Activated CD8-positive, alpha-beta memory T cell treated with anti-CD3 and anti-CD28 coated beads, Interleukin-2, amount 50 U/mL, for 1 hour (primary cell): ENCODE results near the gene NPRL2.

ENCODE experiments used
- DNase-seq: peaks from one replicate; pipeline ENCODE4 v3.0.0-alpha.2; 2020; ENCODE audit errors: extremely low read depth

The NPRL2 gene

GRCh38 chr3:50350527-50351322 is at the start of gene NPRL2, which contains the start of gene CYB561D2:
Gene NPRL2 (minus strand): TSS chr3:50350775. CDS start chr3:50350652, 123 bp downstream.
Gene CYB561D2 (plus strand): TSS chr3:50350862. CDS start chr3:50351434, 572 bp downstream.
- DNase-seq, result peak; percentile 87

- DNase-seq, result no peak
These were observed 45.9 kb upstream of the NPRL2 start for GRCh38 chr3:50396502-50396901.

DNA sequence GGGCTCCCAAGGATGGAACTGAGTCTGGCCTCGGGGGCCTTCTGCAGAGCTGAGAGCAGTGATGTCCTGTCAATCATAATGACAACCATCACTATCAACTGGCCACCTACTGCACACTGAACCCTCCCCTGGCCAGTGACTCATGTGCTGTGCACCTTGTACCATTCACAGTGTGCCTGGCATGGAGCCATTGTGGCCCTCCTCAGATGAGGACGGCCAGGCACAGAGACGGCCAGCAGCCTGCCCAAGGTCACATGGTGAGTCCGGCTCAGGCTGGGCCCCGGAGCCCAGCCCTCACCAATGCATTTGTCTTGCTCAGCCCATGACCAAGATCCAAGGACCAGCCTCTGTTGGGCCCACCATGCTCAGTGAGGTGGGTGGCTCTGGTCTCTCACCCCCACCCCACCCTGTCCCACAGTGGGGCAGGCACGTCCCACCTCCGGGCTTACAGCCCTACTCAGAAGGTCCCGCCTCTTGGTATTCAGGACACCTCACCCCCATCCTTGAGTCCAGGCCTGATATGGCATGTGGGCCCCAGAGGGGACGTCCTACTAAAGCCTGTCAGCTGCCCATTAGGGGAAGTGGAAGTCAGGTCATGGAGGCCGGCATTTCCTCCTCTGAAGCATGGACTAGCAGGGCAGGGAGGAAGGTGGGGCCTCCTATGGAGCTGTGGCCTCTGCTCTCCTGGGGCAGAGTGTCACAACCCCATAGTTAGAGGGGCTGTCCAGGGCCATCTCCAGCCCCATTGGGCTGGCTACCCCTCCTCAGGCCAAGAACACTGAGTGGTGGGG is 44.7 kb upstream of the NPRL2 start:
- no peak for DNase-seq

DNA sequence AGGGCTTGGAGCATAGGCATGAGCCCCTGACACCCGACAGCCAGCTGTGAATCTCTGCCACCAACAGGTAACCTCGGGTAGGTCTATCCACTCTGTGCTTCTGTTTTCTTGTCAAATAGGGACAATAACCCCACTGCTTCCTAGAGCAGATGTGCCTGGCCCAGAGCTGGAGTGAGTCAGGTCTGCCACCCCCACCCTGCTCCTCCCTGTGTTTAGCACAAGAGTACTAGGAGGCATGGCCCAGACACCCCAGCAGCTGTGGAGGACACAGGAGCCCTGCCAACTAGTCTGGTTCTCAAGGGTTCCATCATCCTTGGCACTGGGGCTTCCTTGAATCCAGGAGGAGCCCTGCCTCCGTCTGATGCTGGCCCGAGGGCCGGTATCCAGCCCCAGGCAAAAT is 42.5 kb upstream of the NPRL2 start:
- DNase-seq, result no peak

DNA sequence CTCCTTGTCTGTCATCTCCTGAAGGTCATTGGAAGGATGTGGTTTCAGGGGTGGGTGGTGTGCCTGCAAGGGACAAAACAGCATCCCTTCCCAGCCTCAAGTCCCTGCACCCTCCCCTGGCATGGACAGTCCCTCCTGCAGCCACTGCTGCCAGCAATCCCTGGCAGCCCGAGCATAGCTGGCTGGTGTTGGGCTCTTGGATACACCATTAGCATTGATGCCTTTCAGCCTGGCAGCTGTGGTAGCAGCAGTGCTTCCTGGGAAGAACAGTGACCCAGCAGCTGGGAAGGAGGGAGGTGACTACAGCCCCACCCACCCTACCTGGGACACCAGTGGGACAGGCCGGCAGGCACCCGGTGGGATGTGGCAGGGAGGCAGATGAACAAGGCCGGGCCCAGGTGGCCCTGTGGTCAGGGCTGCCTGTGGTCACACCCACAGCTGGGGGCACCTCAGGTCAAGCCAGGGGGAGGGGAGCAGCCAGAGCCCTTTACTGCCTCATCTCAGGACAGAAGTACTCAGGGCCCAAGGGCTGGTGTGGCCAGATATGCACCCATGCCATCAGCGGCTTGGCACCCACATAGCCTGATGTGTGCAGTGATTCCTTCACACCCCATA is 41.6 kb upstream of the NPRL2 start:
- no peak for DNase-seq

GRCh38 chr3:50390508-50391224 is 40.1 kb upstream of the NPRL2 start:
- DNase-seq, result no peak

DNA sequence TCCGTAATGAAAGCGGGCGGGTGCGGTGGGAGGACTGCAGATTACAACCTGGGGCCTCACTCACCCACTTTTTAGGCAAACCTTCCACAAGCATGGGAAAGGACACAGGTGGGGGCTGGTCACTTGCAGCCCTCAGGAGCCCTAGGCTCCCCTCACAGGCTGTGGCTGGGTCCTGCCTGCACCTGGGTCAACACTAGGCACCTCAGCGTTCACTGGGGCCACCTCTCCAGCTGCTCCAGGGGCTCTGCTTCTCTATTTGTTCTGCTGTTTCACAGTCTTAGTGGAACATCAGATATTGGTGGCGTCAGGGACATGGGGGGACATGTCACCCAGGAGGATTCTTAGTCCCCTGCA is 38.8 kb upstream of the NPRL2 start:
- DNase-seq, result no peak

GRCh38 chr3:50388720-50389413 is 38.3 kb upstream of the NPRL2 start:
- DNase-seq, result no peak

DNA sequence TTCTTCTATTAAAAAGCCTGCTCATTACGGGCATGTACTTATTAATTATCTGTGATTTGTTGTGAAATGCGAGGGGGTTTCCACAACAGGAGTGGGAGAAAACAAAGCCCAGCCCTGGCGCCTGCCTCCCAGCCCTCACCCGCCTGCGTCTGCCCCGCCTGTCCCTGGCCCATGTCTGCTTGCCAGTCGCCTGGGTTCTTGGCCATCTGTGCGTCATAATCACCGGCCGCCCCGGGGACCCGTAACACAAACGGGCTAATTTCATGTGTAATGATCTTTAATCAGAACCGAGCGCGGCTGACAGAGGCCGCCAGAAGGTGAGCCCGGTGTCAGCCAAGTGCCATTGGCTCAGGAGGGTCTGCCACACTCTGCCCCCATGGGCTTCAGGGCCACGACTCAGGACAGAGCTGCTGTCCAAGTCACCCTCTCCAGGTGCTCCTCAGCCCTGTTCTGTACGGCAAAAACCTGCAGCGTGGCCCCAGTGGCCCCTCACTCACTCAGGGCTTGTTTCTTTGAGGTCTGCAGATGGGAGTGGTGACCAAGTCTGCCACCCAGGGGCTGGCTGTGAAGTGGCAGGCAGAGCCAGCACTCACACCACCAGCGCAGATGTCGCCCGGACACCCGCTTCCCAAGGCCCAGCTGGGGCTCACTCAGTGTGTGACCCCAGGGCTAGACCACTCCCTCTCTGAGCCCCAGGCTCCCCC is 37.6 kb upstream of the NPRL2 start:
- no peak for DNase-seq

GRCh38 chr3:50385754-50386153 is 35.2 kb upstream of the NPRL2 start:
- no peak for DNase-seq

DNA sequence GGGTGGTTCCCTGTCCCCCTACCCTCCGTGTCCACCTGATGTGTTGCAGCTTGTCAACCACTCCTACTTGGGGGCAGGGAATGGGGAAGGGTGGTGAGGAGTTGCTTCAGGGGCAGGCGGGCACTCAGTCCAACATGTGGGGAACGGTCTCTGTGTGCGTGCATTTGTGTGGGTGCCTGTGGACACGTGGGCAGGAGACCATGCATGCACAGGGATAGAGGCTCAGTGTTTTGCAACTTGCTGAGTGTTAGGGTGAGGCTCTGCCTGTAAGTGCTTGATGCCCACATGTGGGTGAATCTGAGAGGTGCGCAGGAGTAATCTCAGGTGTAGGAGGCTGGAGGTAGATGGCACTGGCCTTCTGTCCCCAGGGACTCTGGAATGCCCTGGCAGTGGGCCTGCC is 33.2 kb upstream of the NPRL2 start:
- no peak for DNase-seq

DNA sequence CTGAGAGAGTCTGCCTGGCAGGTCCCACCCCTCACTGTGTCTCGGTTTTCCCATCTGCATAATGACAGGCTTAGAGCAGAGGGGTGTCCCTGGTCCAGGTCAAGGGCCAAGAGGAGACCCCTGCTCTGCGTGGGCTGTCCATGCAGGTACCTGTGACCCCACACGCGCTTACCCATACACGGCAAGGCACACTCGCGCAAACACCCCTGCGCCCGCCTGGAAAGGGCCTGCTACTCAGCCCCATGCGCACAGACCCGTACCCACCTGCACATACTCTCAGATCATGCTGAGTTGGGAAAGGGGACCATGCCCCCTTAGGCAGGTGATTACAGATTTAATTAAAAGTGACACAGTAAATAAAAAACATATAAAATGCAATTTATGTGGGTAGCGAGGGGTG is 32.1 kb upstream of the NPRL2 start:
- no peak for DNase-seq

- DNase-seq, result no peak
These were observed 30.8 kb upstream of the NPRL2 start for GRCh38 chr3:50381383-50381782.

DNA sequence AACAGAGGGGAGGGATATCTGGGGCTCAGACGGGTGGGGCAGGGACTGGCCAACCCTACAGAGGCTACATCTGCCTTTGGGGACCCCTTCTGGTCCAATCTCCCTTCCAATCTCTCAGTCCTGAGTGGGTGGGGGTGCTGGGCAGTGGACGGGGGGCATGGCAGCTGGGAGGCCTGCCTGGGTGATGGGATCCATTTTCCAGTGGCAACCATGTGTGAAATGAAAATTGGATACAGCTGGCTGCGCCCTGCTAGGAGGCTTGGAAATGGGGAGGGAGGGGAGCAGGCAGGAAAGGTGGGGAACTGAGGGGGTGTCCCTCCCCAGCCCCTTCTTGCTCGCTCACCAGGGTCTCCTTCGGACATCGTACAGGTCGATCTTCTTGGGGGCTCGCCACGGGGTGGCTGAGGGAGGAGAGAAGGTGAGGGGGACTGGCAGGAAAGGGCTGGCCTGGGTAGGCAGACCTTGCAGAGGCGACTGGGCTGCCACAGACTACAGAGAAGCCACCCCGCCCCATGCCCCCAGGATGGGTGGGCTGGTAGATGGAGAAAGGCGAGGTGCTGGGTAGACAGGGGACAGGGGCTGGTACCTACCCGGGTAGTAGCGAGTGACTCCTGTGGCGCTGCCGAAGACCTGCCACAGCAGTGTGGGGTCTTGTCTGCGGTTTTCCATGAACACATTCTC is 30.0 kb upstream of the NPRL2 start:
- DNase-seq, result no peak

- DNase-seq, result no peak
These were observed 28.2 kb upstream of the NPRL2 start for GRCh38 chr3:50378757-50379156.

DNA sequence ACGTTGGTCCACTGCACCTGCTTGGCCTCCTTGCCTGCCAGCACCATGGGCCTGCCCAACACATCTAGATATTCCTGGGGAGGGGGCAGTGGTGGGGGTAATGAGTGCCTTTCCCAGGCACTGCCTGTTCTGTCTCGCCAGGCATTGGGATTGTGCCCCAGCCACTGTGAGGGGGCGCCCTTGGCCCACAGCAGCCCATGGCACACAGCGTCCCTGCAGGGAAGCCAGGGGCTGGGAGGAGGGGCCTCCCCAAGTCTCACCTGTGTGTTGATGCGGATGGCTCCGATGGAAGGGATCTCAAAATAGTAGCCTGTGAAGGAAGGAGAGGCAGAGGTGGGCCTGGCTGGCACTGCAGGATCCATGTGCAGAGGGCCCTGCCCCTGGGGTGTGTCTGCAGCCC is 27.4 kb upstream of the NPRL2 start:
- DNase-seq, result no peak

DNA sequence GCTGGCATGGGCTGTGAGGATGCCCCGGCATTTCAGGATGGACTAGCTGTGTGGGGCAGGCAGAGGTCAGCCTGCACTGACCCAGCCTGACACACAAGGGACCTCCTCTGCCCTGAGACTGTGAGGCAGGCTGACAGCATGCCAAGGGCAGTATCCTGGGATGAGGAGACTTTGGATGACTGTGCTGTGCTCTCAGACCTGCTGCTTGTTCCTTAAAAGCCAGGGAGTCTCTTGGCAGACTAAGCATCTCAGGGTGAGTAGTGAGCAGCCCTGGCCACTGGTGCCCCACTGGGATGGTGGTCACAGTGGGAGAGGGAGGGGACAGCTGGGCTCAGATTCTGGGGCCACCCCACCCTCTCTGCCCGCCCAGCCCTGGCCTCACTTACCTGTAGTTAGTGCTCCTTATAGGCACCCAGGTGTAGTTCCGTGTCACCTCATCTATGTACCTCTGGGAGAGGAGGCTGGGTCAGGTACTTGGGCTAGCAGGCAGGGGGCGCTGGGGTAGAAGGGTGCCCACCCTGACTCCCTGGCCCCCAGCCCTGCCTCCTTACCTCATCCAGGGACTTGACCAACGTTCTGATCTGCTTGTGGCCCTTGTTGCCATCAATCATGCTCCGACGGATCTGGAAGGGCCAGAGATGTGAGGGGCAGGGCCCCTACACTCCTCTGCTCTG is 24.8 kb upstream of the NPRL2 start:
- DNase-seq, result no peak

DNA sequence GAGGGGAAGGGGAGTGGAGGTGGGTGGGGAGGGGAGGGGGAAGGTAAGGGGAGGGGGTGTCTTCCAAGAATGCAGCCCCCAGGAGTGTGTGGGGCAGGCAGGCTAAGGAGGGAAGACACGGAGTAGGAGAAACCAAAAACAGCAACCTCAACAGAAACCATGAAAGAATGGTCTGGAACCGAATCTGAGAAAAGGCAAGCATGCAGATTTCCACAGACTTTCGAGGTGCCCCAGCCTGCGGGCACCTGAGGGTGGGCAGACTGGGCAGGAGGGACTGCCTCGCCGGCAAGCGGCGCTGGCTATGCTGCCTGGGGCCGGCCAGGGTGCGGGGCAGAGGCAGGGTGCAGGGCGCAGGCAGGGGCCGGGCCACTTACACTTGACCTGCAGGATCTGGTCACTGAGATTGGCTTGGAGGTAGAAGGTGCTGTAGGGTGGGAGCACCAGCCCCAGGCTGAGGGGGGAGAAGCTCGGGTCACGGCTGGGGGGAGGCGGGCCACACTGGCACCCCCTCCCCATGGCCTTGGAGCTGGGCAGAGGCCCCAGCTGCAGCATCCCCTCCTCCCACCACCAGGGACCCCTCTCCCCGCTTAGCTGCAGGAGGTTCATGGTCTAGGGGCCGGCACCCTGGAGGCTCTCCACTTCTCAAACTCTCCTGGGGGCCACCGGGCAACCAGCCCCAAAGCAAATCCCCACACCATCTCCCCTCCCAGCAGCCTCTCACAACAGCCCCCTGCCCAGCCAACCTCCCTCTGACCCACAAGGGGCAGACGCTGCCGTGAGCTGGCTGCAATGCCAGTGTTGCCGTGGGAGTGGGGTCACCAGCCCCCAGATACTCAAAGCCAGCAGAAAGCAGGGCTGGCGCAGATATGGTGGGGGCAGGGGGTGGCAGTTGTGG is 24.0 kb upstream of the NPRL2 start:
- no peak for DNase-seq
